ENCODE data around the gene NEDD4L. TPM values are rescaled to one million over a fixed set of nuclear protein-coding genes. Genes with fewer than 3 reads are reported as not detected.

NEDD4L gene
- total RNA-seq, 2 donors from 2014 or later, result 149 to 212 TPM

DNA sequence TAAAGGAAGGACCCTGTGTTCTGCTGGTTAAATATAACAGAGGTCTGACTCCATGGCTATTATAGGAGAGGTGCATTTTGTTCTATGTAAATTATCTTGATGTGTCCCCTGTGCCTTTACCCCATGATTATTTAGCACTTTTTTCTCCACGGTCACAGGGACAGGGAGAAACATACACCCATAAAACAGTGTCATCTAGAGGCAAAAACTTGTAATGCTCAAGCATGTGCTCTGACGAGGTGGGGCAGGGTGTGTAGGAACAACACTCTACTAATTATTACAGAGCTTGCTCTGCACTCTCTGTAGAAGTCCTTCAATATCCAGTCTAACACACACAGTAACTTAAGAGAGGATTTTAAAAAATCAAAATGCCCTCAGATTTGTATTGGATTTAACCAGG, 187.9 kb downstream of the NEDD4L start:
- Histone ChIP-seq H3K27ac (peak overlapping the region; percentile 16), H3K9me3 (no peaks in the 10 kb centered on the region), H3K4me1 (peaks cover 9% of the 10 kb centered on the region), H3K36me3 (no peaks in the 10 kb centered on the region), H3K27me3 (no peaks in the 10 kb centered on the region), H3K4me3 (no peak overlapping the region), H3K9ac (ENCODE audit: low read depth in 2 of 2, low read length in 2 of 2) (peak overlapping the region in 1 of 2 donors; percentile 58)
- intact Hi-C loops (cut with DNase I), result no loop called here
- TF ChIP-seq, protein P1, sequence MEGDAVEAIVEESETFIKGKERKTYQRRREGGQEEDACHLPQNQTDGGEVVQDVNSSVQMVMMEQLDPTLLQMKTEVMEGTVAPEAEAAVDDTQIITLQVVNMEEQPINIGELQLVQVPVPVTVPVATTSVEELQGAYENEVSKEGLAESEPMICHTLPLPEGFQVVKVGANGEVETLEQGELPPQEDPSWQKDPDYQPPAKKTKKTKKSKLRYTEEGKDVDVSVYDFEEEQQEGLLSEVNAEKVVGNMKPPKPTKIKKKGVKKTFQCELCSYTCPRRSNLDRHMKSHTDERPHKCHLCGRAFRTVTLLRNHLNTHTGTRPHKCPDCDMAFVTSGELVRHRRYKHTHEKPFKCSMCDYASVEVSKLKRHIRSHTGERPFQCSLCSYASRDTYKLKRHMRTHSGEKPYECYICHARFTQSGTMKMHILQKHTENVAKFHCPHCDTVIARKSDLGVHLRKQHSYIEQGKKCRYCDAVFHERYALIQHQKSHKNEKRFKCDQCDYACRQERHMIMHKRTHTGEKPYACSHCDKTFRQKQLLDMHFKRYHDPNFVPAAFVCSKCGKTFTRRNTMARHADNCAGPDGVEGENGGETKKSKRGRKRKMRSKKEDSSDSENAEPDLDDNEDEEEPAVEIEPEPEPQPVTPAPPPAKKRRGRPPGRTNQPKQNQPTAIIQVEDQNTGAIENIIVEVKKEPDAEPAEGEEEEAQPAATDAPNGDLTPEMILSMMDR (IDR thresholded peaks at IDR 0.05), result peak; percentile 43
- no peak for DNase-seq

DNA sequence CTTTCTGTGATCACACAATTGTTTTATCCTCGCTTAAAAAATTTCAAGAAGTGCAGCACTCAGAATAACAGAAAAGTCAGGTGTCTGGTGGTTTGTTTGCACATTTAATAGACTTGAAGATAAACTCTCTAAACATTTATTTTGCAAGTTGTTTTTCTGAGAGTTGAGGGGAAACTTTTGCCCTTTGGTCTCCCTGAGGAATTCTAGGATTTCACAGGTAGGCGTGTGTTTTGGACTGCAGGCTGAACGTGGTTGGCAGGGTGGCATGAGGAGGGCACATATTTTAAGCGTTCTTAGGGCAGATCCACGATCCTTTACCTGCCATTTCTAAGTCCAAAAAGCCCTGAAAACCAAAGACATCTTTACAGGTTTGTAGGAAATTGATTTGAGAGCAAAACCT, 188.6 kb downstream of the NEDD4L start:
- Histone ChIP-seq H3K9me3 (no peaks in the 10 kb centered on the region), H3K9ac (ENCODE audit: low read depth in 2 of 2, low read length in 2 of 2) (peak overlapping the region in 1 of 2 donors; percentile 29), H3K36me3 (no peaks in the 10 kb centered on the region), H3K4me1 (peaks cover 9% of the 10 kb centered on the region), H3K4me3 (no peak overlapping the region), H3K27ac (peak overlapping the region; percentile 16), H3K27me3 (no peaks in the 10 kb centered on the region)
- TF ChIP-seq, protein P1 (IDR thresholded peaks at IDR 0.05), result no peak
- no peak for DNase-seq
- intact Hi-C loops (cut with DNase I), result no loop called here

DNA sequence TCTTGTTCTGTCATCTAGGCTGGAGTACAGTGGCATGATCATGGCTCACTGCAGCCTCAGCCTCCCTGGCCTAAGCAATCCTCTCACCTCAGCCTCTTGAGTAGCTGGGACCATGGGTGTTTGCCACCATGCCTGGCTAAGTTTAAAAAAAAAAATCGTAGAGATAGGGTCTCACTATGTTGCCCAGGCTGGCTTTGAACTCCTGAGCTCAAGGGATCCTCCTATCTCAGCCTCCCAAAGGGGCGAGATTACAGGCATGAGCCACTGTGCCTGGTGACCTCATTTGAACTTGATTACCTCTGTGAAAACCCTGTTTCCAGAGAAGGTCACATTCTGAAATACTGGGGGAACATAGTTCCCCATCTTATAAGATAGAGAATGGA, 190.3 kb downstream of the NEDD4L start:
- peak overlapping the region; percentile 45 for H3K27ac ChIP-seq

DNA sequence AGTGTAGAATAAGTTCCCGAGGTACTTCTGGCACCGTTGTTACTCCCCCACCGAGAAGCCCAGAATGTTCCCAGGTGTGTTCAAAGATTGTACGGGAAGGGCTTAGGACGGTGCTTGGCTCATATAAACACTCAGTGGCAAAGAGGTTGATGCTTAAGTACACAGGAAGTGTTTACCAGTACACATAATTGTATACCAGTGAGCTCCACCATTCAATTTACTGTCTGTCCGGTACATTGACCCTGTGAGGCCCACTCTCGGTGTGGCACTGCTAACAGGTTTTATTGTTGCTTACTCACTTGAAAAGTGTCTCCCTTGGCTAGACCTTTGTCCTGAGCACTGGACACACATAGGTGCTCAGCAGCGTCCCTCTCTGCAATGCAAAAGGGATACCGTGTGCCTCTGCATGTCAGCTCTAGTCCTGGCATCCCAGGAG, 191.0 kb downstream of the NEDD4L start:
- Histone ChIP-seq H3K9me3 (no peaks in the 10 kb centered on the region), H3K36me3 (no peaks in the 10 kb centered on the region), H3K27me3 (no peaks in the 10 kb centered on the region), H3K9ac (ENCODE audit: low read depth in 2 of 2, low read length in 2 of 2) (peak overlapping the region in 1 of 2 donors; percentile 7), H3K27ac (peak overlapping the region; percentile 45), H3K4me1 (peaks cover 9% of the 10 kb centered on the region), H3K4me3 (no peak overlapping the region)
- DNase-seq, result peak; percentile 68
- intact Hi-C loops (cut with DNase I), result no loop called here
- TF ChIP-seq, protein P1 (IDR thresholded peaks at IDR 0.05), result no peak

More for the DNA sequence above, 190.3 kb downstream of the NEDD4L start:
- Histone ChIP-seq H3K4me1 (peaks cover 9% of the 10 kb centered on the region), H3K36me3 (no peaks in the 10 kb centered on the region), H3K9me3 (no peaks in the 10 kb centered on the region), H3K4me3 (no peak overlapping the region), H3K9ac (ENCODE audit: low read depth in 2 of 2, low read length in 2 of 2) (peak overlapping the region in 1 of 2 donors; percentile 7), H3K27me3 (no peaks in the 10 kb centered on the region)
- DNase-seq, result no peak
- TF ChIP-seq, protein P1 (IDR thresholded peaks at IDR 0.05), result no peak
- intact Hi-C loops (cut with DNase I), result no loop called here

DNA sequence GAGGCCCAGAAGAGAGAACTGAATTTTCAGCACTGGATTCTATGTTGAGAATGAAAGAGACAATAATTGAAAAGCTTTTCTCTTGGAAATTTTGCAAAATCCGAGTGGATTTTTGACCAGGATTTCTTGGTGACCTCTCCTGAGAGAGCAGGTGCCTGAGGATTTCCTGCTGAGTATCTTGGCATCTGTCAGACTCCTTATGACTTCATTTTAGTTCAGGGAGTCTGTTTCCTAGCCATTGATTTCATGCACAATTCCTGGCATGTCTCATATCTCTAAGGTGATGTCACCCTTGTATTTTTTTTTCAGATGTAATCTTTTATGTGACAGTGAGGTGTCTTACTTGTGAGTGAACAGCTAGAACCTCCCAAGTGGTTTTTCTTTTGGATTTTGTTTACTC, 195.9 kb downstream of the NEDD4L start:
- DNase-seq, result no peak
- Histone ChIP-seq H3K4me3 (no peak overlapping the region), H3K4me1 (peaks cover 6% of the 10 kb centered on the region), H3K9me3 (no peaks in the 10 kb centered on the region), H3K36me3 (no peaks in the 10 kb centered on the region), H3K9ac (ENCODE audit: low read depth in 2 of 2, low read length in 2 of 2) (no peak overlapping the region), H3K27ac (no peak overlapping the region), H3K27me3 (no peaks in the 10 kb centered on the region)
- TF ChIP-seq, protein P1 (IDR thresholded peaks at IDR 0.05), result no peak
- intact Hi-C loops (cut with DNase I), result no loop called here

Data from colonic mucosa (tissue), 4 donors.